ENCODE measurements around the gene TNFRSF17.

TNFRSF17 gene

DNA sequence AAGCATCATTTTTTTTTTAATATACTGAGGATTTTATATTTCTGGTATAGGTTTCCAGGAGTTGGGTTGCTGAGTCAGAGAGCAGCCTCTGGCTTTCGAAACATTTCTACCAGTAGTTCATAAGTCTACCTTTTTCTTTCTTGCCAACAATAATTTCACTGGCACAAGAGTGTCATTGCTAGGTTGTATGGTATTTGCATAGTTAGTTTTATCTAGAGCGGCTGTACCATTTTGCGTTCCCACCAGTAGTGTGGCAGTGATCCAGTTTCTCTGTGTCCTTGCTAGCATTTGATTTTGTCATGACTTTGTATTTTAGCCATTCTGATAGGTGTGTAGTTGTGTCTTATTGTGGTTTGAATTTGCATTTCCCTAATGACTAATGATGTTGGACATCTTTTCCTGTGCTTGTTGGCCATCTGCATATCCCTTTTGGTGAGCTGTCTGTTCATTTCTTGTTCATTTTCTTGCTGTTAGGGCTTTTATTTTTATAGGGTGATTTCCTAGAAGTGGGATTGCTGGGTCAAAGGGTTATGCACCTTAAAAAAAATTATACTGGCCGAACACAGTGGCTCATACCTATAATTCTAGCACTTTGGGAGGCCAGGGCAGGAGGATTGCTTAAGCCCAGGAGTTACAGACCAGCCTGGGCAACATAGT lies 51.4 kb downstream of the TNFRSF17 start:
- Histone ChIP-seq H3K4me3 (ENCODE audit: severe bottlenecking) (no peak overlapping the region), H3K27ac (ENCODE audit: poor library complexity, severe bottlenecking) (peak overlapping the region; percentile 11), H3K27me3 (ENCODE audit: insufficient read depth, poor library complexity, severe bottlenecking) (no peaks in the 10 kb centered on the region), H3K4me1 (ENCODE audit: insufficient read depth, poor library complexity, severe bottlenecking) (peaks cover 5% of the 10 kb centered on the region), H3K9me3 (ENCODE audit: severe bottlenecking) (no peaks in the 10 kb centered on the region), H3K36me3 (ENCODE audit: low read depth) (no peaks in the 10 kb centered on the region)
- TF ChIP-seq, protein P1, sequence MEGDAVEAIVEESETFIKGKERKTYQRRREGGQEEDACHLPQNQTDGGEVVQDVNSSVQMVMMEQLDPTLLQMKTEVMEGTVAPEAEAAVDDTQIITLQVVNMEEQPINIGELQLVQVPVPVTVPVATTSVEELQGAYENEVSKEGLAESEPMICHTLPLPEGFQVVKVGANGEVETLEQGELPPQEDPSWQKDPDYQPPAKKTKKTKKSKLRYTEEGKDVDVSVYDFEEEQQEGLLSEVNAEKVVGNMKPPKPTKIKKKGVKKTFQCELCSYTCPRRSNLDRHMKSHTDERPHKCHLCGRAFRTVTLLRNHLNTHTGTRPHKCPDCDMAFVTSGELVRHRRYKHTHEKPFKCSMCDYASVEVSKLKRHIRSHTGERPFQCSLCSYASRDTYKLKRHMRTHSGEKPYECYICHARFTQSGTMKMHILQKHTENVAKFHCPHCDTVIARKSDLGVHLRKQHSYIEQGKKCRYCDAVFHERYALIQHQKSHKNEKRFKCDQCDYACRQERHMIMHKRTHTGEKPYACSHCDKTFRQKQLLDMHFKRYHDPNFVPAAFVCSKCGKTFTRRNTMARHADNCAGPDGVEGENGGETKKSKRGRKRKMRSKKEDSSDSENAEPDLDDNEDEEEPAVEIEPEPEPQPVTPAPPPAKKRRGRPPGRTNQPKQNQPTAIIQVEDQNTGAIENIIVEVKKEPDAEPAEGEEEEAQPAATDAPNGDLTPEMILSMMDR (IDR thresholded peaks at IDR 0.05; ENCODE audit: poor library complexity, severe bottlenecking): no peak
- peak; percentile 60 for ATAC-seq (ENCODE audit: low read depth)
- DNase-seq (ENCODE audit: low spot score): no peak

DNA sequence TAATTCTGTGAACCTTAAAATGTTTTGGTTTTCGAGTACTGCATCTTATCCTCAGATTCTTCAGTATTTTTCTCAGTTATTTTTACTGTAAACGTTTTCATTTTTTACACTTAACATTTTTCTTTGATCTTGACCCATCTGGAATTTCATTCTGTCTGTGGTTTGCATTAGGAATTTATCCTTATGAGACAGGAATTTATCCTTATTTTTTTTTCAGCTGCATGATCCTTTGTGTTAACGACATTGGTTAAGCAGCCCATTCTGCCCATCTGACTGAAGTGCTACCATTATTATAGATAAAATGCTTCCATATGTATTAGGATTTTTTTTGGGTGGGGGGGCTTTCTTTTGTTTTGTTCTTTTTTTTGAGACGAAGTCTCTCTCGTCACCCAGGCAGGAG lies 52.5 kb downstream of the TNFRSF17 start:
- TF ChIP-seq, protein P1 (IDR thresholded peaks at IDR 0.05; ENCODE audit: poor library complexity, severe bottlenecking): no peak

More for the DNA sequence above, 52.5 kb downstream of the TNFRSF17 start:
- no peak overlapping the region for H3K4me3 ChIP-seq (ENCODE audit: severe bottlenecking)
- no peaks in the 10 kb centered on the region for H3K9me3 ChIP-seq (ENCODE audit: severe bottlenecking)
- no peaks in the 10 kb centered on the region for H3K27me3 ChIP-seq (ENCODE audit: insufficient read depth, poor library complexity, severe bottlenecking)
- H3K27ac ChIP-seq (ENCODE audit: poor library complexity, severe bottlenecking): no peak overlapping the region
- H3K36me3 ChIP-seq (ENCODE audit: low read depth): no peaks in the 10 kb centered on the region
- no peak for ATAC-seq (ENCODE audit: low read depth)
- H3K4me1 ChIP-seq (ENCODE audit: insufficient read depth, poor library complexity, severe bottlenecking): peaks cover 5% of the 10 kb centered on the region
- no peak for DNase-seq (ENCODE audit: low spot score)

Measured in RWPE2 (cell line).